GM12872 (cell line): ENCODE data around the gene EIF3B.

Experiments
- CTCF ChIP-seq: IDR thresholded peaks from 3 replicates; pipeline ENCODE4 v1.5.1; 2011; ENCODE audit warnings: low read depth, mild to moderate bottlenecking, low read length, moderate library complexity; ENCODE audit not compliant: insufficient read depth

EIF3B gene

DNA sequence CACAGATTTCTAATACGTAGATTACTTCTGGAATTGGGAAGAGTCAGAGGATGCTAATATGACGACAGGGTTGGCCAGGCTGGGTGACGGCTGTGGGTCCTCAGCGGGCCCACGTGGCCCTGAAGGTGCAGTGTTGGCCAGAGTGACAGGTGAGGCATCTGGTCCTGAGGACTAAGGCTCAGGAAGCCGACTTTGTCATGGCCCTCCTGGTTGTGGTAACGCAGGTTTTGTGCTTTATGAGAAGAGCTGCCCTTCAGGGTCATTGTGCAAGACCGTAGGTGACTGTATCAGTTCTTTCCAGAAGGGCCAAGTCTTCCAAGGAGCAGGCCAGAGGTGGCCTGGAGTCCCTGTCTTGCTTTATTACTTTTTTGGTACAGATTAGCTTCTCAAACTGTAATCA, 2.5 kb downstream of the EIF3B start:
- TF ChIP-seq CTCF: no peak

DNA sequence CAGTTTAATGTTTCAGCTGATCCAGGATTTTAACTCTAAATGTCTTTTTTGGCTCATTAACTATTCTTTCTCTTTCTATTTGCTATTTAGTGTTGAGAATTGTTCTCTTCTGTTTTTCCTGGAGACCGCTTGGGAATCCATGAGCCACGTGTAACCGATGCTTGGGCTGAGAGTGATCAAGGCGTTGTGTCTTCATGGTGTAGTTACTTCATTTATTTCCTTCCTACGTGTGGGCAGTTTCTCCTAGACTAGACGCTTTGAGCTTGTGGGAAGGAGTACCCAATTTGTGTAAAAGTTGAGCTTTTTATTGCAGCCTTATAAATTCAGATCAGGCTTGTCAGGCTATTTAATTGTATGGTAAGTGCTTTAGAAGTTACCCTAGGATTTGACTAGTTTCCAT, 2.9 kb downstream of the EIF3B start:
- no peak for TF ChIP-seq CTCF

DNA sequence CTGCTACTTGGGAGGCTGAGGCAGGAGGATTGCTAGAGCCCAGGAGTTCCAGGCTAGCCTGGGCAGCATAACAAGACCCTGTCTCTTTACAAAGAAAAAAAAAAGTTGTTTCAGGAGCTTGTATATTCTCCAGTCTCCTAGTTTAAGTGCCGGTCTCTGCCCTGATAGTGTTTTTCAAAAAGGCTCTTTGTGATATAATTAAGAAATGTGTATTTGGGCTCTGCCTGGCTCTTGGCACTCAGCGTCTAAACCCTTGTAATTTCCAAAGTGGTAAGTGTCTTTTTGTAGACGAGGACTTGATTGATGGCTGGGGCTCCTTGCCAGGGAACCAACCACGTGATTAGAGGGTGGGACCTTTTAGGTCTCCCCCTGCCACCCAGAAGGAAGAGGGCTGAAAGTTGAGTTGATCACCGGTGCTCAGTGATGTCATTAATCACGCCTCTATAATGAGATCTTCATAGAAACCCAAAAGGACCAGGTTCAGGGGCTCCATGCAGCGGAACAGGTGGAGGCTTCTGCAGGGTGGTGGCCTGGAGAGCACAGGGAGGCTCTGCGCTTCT, 4.4 kb downstream of the EIF3B start:
- no peak for TF ChIP-seq CTCF

DNA sequence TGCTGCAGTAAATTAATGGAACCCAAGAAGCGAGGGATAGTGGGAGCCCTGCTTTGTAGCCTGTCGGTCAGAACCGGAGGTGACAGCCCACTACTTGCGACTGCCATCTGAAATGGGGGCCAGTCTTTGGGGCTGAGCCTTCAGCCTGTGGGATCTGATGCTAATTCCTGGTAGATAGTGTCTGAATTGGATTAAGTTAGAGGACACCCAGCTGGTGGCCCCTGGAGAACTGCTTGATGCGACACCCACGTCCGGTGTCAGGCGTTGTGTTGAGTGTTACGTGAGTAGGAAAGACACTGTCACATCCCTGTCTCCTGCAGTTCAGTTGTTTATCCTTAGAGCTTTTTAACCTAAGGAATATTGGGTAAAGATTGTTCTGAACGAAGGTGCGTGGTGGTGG, 5.0 kb downstream of the EIF3B start:
- TF ChIP-seq CTCF: no peak

- no peak for TF ChIP-seq CTCF
Observed at GRCh38 chr7:2360796-2361195, 6.2 kb downstream of the EIF3B start.

- TF ChIP-seq CTCF: no peak
Observed at GRCh38 chr7:2362385-2363088, 7.9 kb downstream of the EIF3B start.

DNA sequence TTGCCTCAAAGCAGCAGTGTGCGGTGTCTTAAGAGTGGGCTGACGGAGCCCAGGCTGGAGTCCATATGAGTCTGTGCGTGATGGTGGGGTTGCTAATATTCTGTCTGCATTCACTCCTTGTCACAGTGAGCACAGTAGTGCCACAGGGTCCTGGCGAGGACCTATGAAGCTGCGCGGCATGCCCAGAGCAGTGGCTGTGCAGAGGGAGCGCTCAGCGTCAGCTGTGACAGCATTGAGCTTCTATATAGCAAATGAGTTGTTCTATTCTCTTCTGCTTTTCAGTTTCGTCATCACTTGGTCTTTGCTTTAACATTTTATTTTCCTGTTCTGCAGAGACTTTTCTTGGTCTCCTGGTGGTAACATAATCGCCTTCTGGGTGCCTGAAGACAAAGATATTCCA, 14.5 kb downstream of the EIF3B start:
- no peak for TF ChIP-seq CTCF
